ENCODE results near the gene ST6GALNAC3. TPM values are rescaled to one million over a fixed set of nuclear protein-coding genes. Genes with fewer than 3 reads are reported as not detected.

The ST6GALNAC3 gene
- total RNA-seq, 1 donor from 2014 or later: 23.6 TPM

DNA sequence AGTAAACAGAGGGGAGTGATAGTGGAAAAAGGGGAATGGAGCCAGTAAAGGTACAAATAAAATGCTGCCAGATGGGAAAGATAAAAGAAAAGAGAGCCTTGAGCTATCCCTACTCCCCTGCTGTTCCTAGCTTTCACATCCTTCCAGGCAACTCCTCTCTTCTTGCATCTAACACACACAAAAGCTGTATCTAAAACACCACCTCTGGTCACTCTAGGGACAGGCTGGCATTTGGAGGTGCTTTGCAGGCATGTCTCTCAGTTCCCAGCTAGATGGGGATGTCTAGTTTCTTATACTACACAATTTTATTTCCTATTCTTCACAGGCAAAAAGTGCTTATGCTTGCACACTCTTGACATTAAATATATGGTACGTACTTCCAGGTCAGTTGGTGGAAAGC lies 607.6 kb downstream of the ST6GALNAC3 start:
- H3K9me3 ChIP-seq (ENCODE audit: low read depth): no peaks in the 10 kb centered on the region
- H3K36me3 ChIP-seq: no peaks in the 10 kb centered on the region
- Mint-ChIP-seq H3K27ac (no peak overlapping the region), H3K4me3 (no peak overlapping the region), H3K4me1 (peaks cover 13% of the 10 kb centered on the region), H3K36me3 (no peaks in the 10 kb centered on the region), H3K27me3 (ENCODE audit: insufficient read depth, low read depth) (peaks cover 2% of the 10 kb centered on the region), H3K9me3 (no peaks in the 10 kb centered on the region)
- H3K4me3 ChIP-seq: no peak overlapping the region
- no peaks in the 10 kb centered on the region for H3K4me1 ChIP-seq
- H3K4me2 ChIP-seq: no peak overlapping the region
- TF ChIP-seq EZH2 (IDR thresholded peaks at IDR 0.05) (no peak), EZH2phosphoT487 (IDR thresholded peaks at IDR 0.05) (no peak)
- TF ChIP-seq, protein P1, sequence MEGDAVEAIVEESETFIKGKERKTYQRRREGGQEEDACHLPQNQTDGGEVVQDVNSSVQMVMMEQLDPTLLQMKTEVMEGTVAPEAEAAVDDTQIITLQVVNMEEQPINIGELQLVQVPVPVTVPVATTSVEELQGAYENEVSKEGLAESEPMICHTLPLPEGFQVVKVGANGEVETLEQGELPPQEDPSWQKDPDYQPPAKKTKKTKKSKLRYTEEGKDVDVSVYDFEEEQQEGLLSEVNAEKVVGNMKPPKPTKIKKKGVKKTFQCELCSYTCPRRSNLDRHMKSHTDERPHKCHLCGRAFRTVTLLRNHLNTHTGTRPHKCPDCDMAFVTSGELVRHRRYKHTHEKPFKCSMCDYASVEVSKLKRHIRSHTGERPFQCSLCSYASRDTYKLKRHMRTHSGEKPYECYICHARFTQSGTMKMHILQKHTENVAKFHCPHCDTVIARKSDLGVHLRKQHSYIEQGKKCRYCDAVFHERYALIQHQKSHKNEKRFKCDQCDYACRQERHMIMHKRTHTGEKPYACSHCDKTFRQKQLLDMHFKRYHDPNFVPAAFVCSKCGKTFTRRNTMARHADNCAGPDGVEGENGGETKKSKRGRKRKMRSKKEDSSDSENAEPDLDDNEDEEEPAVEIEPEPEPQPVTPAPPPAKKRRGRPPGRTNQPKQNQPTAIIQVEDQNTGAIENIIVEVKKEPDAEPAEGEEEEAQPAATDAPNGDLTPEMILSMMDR (IDR thresholded peaks at IDR 0.05): no peak
- H4K20me1 ChIP-seq (ENCODE audit: low read depth): no peaks in the 10 kb centered on the region
- no peaks in the 10 kb centered on the region for H3K79me2 ChIP-seq (ENCODE audit: low read depth)
- H3K9ac ChIP-seq: no peak overlapping the region
- no peak overlapping the region for H3K27ac ChIP-seq
- DNase-seq (ENCODE audit: low spot score): peak; percentile 27
- peak overlapping the region; percentile 21 for H2AFZ ChIP-seq (replicated peaks)
- no peaks in the 10 kb centered on the region for H3K27me3 ChIP-seq
- no peaks in the 10 kb centered on the region for H3F3A ChIP-seq (ENCODE audit: low read depth)

Other genes starting within 250 kb of the ST6GALNAC3 start
- not detected in 2 replicates for gene ASB17, start 142.3 kb upstream of the ST6GALNAC3 start, total RNA-seq (ENCODE audit: low replicate concordance)